Inflammatory macrophage (primary cell): ENCODE results near the gene TARS2.
A peak's percentile ranks its signal among the peaks of the same experiment; 100 is the strongest.

Experiments used
- DNase-seq, 2 donors: peaks; one replicate each; pipeline ENCODE4 v3.0.0-alpha.2; 2020 to 2022
- total RNA-seq, 18 experiments: gene quantifications; one replicate each; lab custom pipeline; 2026; ENCODE audit warnings: mixed read lengths in 6 of 18, inconsistent platforms in 2 of 18; lab: John Stamatoyannopoulos, UW

TARS2 gene
- 5.0 to 37.5 (median 23.2) reads per million in 18 experiments for total RNA-seq

GRCh38 chr1:150486966-150487762 is at the start of gene TARS2:
Gene TARS2, plus strand, starts transcription at chr1:150487419. Its CDS starts 32 bp downstream, at chr1:150487451.
- peak; percentile 99 to 100 for DNase-seq

GRCh38 chr1:150441121-150441520 is 46.1 kb upstream of the TARS2 start:
- DNase-seq: no peak

GRCh38 chr1:150444232-150444631 is 43.0 kb upstream of the TARS2 start:
- no peak for DNase-seq

- DNase-seq: no peak
Observed at GRCh38 chr1:150456146-150456647, 31.0 kb upstream of the TARS2 start.

GRCh38 chr1:150464422-150464826 is 22.8 kb upstream of the TARS2 start:
- DNase-seq: peak; percentile 66 to 71

- no peak for DNase-seq
Observed at GRCh38 chr1:150466964-150467363, 20.3 kb upstream of the TARS2 start.

- DNase-seq: no peak
Observed at GRCh38 chr1:150469291-150469690, 17.9 kb upstream of the TARS2 start.

GRCh38 chr1:150472601-150473200 is 14.5 kb upstream of the TARS2 start:
- DNase-seq: no peak

- no peak for DNase-seq
Observed at GRCh38 chr1:150473659-150474058, 13.6 kb upstream of the TARS2 start.

- no peak for DNase-seq
Observed at GRCh38 chr1:150474869-150475268, 12.3 kb upstream of the TARS2 start.

- DNase-seq: no peak
Observed at GRCh38 chr1:150476754-150477153, 10.5 kb upstream of the TARS2 start.

- DNase-seq: no peak
Observed at GRCh38 chr1:150477320-150477719, 9.9 kb upstream of the TARS2 start.

GRCh38 chr1:150477733-150478132 is 9.5 kb upstream of the TARS2 start:
- no peak for DNase-seq

- DNase-seq: no peak
Observed at GRCh38 chr1:150479370-150479769, 7.8 kb upstream of the TARS2 start.

GRCh38 chr1:150479927-150480352 is 7.3 kb upstream of the TARS2 start:
- DNase-seq: no peak

- DNase-seq: no peak
Observed at GRCh38 chr1:150484431-150484830, 2.8 kb upstream of the TARS2 start.

GRCh38 chr1:150484861-150485260 is 2.4 kb upstream of the TARS2 start:
- DNase-seq: peak; percentile 27 to 29

GRCh38 chr1:150487763-150488115 is 520 bp downstream of the TARS2 start:
- no peak for DNase-seq

- DNase-seq: no peak
Observed at GRCh38 chr1:150493175-150493574, 6.0 kb downstream of the TARS2 start.

GRCh38 chr1:150498342-150498741 is 11.1 kb downstream of the TARS2 start:
- no peak for DNase-seq

- no peak for DNase-seq
Observed at GRCh38 chr1:150505431-150505830, 18.2 kb downstream of the TARS2 start.

GRCh38 chr1:150507912-150508864 is 21.0 kb downstream of the TARS2 start, which contains the start of gene ECM1:
Gene ECM1, plus strand, starts transcription at chr1:150508109. Its CDS starts 101 bp downstream, at chr1:150508210.
- DNase-seq: peak; percentile 68 to 81

GRCh38 chr1:150508982-150509381 is 21.8 kb downstream of the TARS2 start:
- no peak for DNase-seq
